Measurements from ENCODE around the gene ATP6V1F.

Gene ATP6V1F

GRCh38 chr7:128830231-128831177 lies 32.2 kb upstream of the ATP6V1F start, which contains the start of gene FLNC:
TSS of gene FLNC (plus strand) at chr7:128830406. CDS start at chr7:128830638, 232 bp downstream.
- Histone ChIP-seq H3K36me3 (ENCODE audit: insufficient read depth, low read depth, low read length) (no peaks in the 10 kb centered on the region), H3K9me3 (ENCODE audit: insufficient read depth, low read depth, low read length) (no peaks in the 10 kb centered on the region), H3K27ac (ENCODE audit: low read length) (no peak within 1 kb of the TSS), H3K9ac (ENCODE audit: low read depth, low read length) (peak within 1 kb of the TSS; percentile 58; the same call in 1 of the 2 replicates), H3K4me3 (ENCODE audit: low read length) (peak within 1 kb of the TSS; percentile 63), H3K4me1 (ENCODE audit: insufficient read depth, low read length) (peaks cover 21% of the 10 kb centered on the region), H3K27me3 (ENCODE audit: insufficient read depth, low read length) (peaks cover 42% of the 10 kb centered on the region)

DNA sequence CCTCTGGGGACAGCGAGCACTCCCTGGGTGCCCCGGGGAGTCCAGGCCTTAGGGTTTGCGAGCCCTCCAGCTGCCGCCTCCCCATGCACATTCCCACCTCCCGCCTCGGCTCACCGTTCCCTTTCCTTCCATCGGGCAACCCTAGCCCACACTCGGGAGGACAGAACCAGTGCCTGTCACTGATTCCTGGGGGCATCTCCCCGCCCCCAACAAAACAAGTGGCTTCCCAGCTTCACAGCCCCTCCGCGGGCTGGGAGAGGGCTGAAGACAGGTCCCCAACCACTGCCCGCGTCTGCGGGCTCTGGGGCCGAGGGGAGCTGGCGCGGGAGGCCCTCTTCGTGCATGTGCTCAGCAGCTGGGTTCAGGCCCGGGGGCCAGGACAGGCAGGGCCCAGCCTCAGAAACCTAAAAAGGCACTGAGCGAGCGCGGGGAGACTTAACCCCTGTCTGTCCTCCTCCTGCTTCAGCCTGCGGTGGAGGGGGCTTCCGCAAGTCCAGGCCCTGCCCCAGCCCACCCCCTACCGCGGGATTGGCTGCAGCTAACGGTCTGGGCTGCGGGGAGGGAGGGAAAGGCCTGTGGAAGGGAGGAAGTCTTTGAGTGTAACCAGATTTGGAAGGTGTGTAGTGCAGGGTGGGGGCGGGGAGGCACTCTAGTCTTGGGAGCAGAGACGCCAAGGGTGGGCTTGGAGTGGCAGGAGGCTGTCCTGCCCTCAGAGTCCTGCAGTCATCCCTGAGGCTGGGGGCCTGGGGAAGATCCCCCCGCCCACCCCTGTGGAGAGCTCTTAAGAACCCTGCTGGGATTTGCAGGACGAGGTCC lies 31.3 kb upstream of the ATP6V1F start:
- Histone ChIP-seq H3K9ac (ENCODE audit: low read depth, low read length) (peak overlapping the region; percentile 58), H3K4me3 (ENCODE audit: low read length) (peak overlapping the region; percentile 63), H3K9me3 (ENCODE audit: insufficient read depth, low read depth, low read length) (no peaks in the 10 kb centered on the region), H3K4me1 (ENCODE audit: insufficient read depth, low read length) (peaks cover 21% of the 10 kb centered on the region), H3K36me3 (ENCODE audit: insufficient read depth, low read depth, low read length) (no peaks in the 10 kb centered on the region), H3K27ac (ENCODE audit: low read length) (no peak overlapping the region), H3K27me3 (ENCODE audit: insufficient read depth, low read length) (peaks cover 42% of the 10 kb centered on the region)

DNA sequence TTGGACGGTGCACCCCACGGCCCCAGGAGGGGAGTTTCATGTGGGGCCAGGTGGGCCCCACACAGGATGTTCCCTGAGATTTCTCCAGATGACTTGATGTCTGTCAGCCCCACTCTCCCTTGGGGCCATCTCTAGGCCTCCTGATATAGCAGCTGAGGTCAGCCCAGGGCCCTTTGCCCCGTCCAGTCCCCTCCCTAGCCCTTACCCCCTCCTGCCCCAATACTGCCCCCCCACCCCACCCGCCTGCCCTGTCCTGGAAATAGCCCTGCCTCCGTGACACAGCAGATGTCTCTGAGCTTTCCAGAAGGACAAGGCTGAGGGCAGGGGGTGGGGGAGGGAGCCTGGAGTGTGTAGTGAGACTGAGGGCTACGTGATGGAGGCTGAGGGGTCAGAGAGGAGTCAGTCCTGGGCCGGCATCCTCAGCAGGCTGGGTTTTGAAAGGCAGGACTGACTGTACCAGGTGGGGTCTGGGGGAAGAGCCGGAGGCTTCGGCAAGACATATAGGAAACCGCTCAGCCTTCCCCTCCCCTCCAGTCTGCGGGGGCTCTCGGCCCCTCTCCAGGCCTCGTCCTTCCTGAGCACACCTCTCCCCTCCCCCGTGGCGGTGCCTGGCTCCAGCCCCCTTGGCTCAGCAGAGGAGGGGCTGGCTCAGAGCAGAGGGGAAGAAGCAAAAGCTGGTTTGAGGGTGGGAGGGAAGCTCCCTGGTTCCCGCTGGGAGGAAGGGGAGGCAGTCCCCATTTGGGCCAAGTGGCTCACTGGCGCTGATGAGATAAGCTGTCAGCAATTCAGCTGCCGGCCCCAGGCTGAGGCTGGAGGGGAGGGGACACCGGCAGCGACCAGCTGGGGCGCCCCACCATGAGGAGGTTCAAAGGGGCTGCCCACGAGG lies 30.4 kb upstream of the ATP6V1F start:
- Histone ChIP-seq H3K4me1 (ENCODE audit: insufficient read depth, low read length) (peaks cover 21% of the 10 kb centered on the region), H3K27ac (ENCODE audit: low read length) (no peak overlapping the region), H3K27me3 (ENCODE audit: insufficient read depth, low read length) (peaks cover 42% of the 10 kb centered on the region), H3K9ac (ENCODE audit: low read depth, low read length) (peak overlapping the region; percentile 58; the same call in 1 of the 2 replicates), H3K9me3 (ENCODE audit: insufficient read depth, low read depth, low read length) (no peaks in the 10 kb centered on the region), H3K4me3 (ENCODE audit: low read length) (peak overlapping the region; percentile 63), H3K36me3 (ENCODE audit: insufficient read depth, low read depth, low read length) (no peaks in the 10 kb centered on the region)

DNA sequence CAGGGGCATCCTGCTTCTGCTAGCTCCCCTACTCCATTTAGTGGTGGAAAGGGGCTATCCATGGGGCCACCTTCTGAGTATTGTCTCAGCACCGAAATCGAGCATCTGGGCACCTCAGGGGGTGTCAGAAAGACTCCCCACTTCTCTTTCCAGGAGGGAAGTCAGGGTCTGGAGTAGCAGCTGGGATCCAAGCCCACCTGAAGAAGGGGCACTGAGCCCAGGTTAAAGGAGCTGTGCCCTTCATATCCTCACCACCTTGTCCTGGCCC lies 29.8 kb upstream of the ATP6V1F start:
- peak overlapping the region; percentile 63 for H3K4me3 ChIP-seq (ENCODE audit: low read length)
- no peak overlapping the region for H3K27ac ChIP-seq (ENCODE audit: low read length)
- H3K36me3 ChIP-seq (ENCODE audit: insufficient read depth, low read depth, low read length): no peaks in the 10 kb centered on the region
- peaks cover 41% of the 10 kb centered on the region for H3K27me3 ChIP-seq (ENCODE audit: insufficient read depth, low read length)
- peaks cover 20% of the 10 kb centered on the region for H3K4me1 ChIP-seq (ENCODE audit: insufficient read depth, low read length)
- H3K9ac ChIP-seq (ENCODE audit: low read depth, low read length): peak overlapping the region; percentile 52; the same call in 1 of the 2 replicates
- no peaks in the 10 kb centered on the region for H3K9me3 ChIP-seq (ENCODE audit: insufficient read depth, low read depth, low read length)

DNA sequence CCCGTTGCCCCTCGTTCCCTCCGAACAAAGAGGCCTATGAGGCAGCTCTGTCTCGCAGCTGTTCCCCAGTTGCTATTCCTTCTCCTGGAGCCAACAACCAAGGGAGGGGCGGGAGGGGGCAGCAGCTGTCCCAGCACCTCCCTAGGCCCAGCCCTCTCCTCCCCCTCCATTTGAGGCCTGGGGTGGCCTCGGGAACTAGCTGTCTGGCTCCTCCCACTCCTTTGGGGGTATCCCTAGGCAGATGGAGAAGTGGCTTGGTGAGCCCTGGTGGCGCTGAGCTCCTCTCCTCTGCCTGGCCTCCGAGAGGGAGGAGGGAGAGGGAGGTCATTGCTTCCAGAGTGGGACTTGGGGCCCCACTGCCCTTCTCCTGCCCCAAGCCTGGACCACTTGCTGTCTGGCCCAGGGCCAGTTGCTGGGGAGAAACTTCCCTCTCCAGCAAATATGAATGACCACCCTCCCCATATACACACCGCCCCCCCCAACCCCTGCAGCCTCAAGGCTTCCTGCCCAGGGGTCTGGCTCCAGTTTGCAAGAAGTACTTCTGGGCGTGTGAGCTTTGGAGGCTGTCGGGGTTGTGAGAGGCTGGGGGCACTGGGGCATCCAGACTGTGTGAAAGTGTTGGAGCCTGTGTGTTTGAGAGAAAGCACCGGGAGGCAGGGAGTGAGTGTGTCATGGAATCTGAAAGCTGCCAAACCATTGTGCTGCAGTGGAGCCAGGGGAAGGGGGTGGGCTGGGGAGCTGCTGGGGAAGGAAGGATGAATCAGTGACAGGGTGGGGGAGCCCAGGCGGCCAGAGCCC lies 29.3 kb upstream of the ATP6V1F start:
- no peaks in the 10 kb centered on the region for H3K36me3 ChIP-seq (ENCODE audit: insufficient read depth, low read depth, low read length)
- H3K27me3 ChIP-seq (ENCODE audit: insufficient read depth, low read length): peaks cover 38% of the 10 kb centered on the region
- no peaks in the 10 kb centered on the region for H3K9me3 ChIP-seq (ENCODE audit: insufficient read depth, low read depth, low read length)
- peaks cover 16% of the 10 kb centered on the region for H3K4me1 ChIP-seq (ENCODE audit: insufficient read depth, low read length)
- peak overlapping the region; percentile 63 for H3K4me3 ChIP-seq (ENCODE audit: low read length)
- no peak overlapping the region for H3K27ac ChIP-seq (ENCODE audit: low read length)
- H3K9ac ChIP-seq (ENCODE audit: low read depth, low read length): peak overlapping the region; percentile 52; the same call in 1 of the 2 replicates

DNA sequence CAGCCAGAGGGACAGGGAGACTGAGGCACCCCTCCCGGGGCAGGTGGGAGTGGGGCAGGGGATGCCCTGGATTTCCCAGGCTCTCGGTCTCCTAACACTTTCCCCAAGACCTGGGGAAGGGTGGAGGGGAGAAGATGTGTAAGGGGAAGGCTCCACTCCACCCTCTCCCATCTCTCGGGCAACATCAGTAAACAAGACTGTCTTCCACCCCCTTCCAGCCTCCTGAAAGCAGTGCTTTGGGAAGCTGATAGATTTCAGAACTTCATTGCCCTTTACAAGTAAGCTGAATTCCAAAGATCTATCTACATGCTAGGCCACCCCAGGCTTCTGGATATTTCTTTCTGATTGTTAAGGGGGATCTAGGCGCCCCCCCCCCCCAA lies 28.7 kb upstream of the ATP6V1F start:
- peaks cover 14% of the 10 kb centered on the region; the same call in 1 of the 2 replicates for H3K4me1 ChIP-seq (ENCODE audit: insufficient read depth, low read length)
- H3K9me3 ChIP-seq (ENCODE audit: insufficient read depth, low read depth, low read length): no peaks in the 10 kb centered on the region
- H3K27me3 ChIP-seq (ENCODE audit: insufficient read depth, low read length): peaks cover 38% of the 10 kb centered on the region
- H3K4me3 ChIP-seq (ENCODE audit: low read length): no peak overlapping the region
- H3K9ac ChIP-seq (ENCODE audit: low read depth, low read length): no peak overlapping the region
- no peak overlapping the region for H3K27ac ChIP-seq (ENCODE audit: low read length)
- no peaks in the 10 kb centered on the region for H3K36me3 ChIP-seq (ENCODE audit: insufficient read depth, low read depth, low read length)

DNA sequence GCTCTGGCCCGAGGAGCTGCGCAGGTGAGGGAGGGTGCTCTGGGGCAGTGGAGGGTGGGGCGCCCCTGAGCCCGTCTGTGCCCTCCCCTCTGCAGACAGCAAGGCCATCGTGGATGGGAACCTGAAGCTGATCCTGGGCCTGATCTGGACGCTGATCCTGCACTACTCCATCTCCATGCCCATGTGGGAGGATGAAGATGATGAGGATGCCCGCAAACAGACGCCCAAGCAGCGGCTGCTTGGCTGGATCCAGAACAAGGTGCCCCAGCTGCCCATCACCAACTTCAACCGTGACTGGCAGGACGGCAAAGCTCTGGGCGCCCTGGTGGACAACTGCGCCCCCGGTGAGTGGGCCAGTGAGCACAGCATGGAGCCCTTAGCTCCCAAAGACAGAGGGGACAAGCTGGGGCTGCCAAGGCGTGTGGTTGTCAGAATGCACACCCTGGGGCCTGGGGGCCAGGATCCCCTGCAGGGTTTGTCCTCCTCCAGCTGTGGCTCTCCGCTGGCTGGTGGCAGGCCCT lies 27.4 kb upstream of the ATP6V1F start:
- Histone ChIP-seq H3K9ac (ENCODE audit: low read depth, low read length) (no peak overlapping the region), H3K4me1 (ENCODE audit: insufficient read depth, low read length) (peaks cover 14% of the 10 kb centered on the region; the same call in 1 of the 2 replicates), H3K9me3 (ENCODE audit: insufficient read depth, low read depth, low read length) (no peaks in the 10 kb centered on the region)

GRCh38 chr7:128835790-128836641 lies 26.6 kb upstream of the ATP6V1F start:
- no peak overlapping the region for H3K4me3 ChIP-seq (ENCODE audit: low read length)
- H3K27ac ChIP-seq (ENCODE audit: low read length): no peak overlapping the region
- no peaks in the 10 kb centered on the region for H3K36me3 ChIP-seq (ENCODE audit: insufficient read depth, low read depth, low read length)
- peaks cover 20% of the 10 kb centered on the region for H3K27me3 ChIP-seq (ENCODE audit: insufficient read depth, low read length)
- H3K4me1 ChIP-seq (ENCODE audit: insufficient read depth, low read length): peaks cover 14% of the 10 kb centered on the region; the same call in 1 of the 2 replicates
- H3K9me3 ChIP-seq (ENCODE audit: insufficient read depth, low read depth, low read length): no peaks in the 10 kb centered on the region
- H3K9ac ChIP-seq (ENCODE audit: low read depth, low read length): no peak overlapping the region

More for the DNA sequence above, 27.4 kb upstream of the ATP6V1F start:
- Histone ChIP-seq H3K4me3 (ENCODE audit: low read length) (no peak overlapping the region), H3K27me3 (ENCODE audit: insufficient read depth, low read length) (peaks cover 27% of the 10 kb centered on the region), H3K27ac (ENCODE audit: low read length) (no peak overlapping the region), H3K36me3 (ENCODE audit: insufficient read depth, low read depth, low read length) (no peaks in the 10 kb centered on the region)

GRCh38 chr7:128836729-128837348 lies 25.8 kb upstream of the ATP6V1F start:
- no peak overlapping the region for H3K9ac ChIP-seq (ENCODE audit: low read depth, low read length)
- H3K27me3 ChIP-seq (ENCODE audit: insufficient read depth, low read length): peaks cover 11% of the 10 kb centered on the region; the same call in 1 of the 2 replicates
- H3K9me3 ChIP-seq (ENCODE audit: insufficient read depth, low read depth, low read length): no peaks in the 10 kb centered on the region
- no peaks in the 10 kb centered on the region for H3K36me3 ChIP-seq (ENCODE audit: insufficient read depth, low read depth, low read length)
- H3K4me3 ChIP-seq (ENCODE audit: low read length): no peak overlapping the region
- H3K4me1 ChIP-seq (ENCODE audit: insufficient read depth, low read length): peaks cover 14% of the 10 kb centered on the region; the same call in 1 of the 2 replicates
- H3K27ac ChIP-seq (ENCODE audit: low read length): no peak overlapping the region
